ENCODE results near the gene ANKMY1.

ANKMY1 gene

GRCh38 chr2:240462073-240462706 is 95.6 kb downstream of the ANKMY1 start:
- H2AFZ ChIP-seq = no peak overlapping the region
- no peak overlapping the region for H3K27ac ChIP-seq
- no peak for TF ChIP-seq CTCF (IDR thresholded peaks at IDR 0.05)
- H3K36me3 ChIP-seq (ENCODE audit: control insufficient read depth, insufficient read depth, low read length) = no peaks in the 10 kb centered on the region
- H3K4me1 ChIP-seq = no peaks in the 10 kb centered on the region
- no peaks in the 10 kb centered on the region for H3K79me2 ChIP-seq
- no peak overlapping the region for H3K4me3 ChIP-seq (ENCODE audit: low read depth, low read length)
- H3K27me3 ChIP-seq (ENCODE audit: control insufficient read depth, insufficient read depth, low read length) = no peaks in the 10 kb centered on the region
- no peak overlapping the region for H3K9ac ChIP-seq
- no peaks in the 10 kb centered on the region for H3K9me3 ChIP-seq (ENCODE audit: control insufficient read depth, low read length)
- H3K4me2 ChIP-seq (ENCODE audit: low read length) = no peak overlapping the region

- H3K4me1 ChIP-seq = no peaks in the 10 kb centered on the region
- no peak overlapping the region for H3K4me3 ChIP-seq (ENCODE audit: low read depth, low read length)
- H2AFZ ChIP-seq = no peak overlapping the region
- H3K36me3 ChIP-seq (ENCODE audit: control insufficient read depth, insufficient read depth, low read length) = no peaks in the 10 kb centered on the region
- no peak for TF ChIP-seq CTCF (IDR thresholded peaks at IDR 0.05)
- no peaks in the 10 kb centered on the region for H3K79me2 ChIP-seq
- H3K27me3 ChIP-seq (ENCODE audit: control insufficient read depth, insufficient read depth, low read length) = no peaks in the 10 kb centered on the region
- H3K9ac ChIP-seq = no peak overlapping the region
- no peak overlapping the region for H3K4me2 ChIP-seq (ENCODE audit: low read length)
- H3K9me3 ChIP-seq (ENCODE audit: control insufficient read depth, low read length) = no peaks in the 10 kb centered on the region
- no peak overlapping the region for H3K27ac ChIP-seq
These were observed 96.2 kb downstream of the ANKMY1 start for GRCh38 chr2:240461471-240462072.

GRCh38 chr2:240460781-240461431 is 96.9 kb downstream of the ANKMY1 start:
- no peaks in the 10 kb centered on the region for H3K4me1 ChIP-seq
- no peak overlapping the region for H2AFZ ChIP-seq
- no peak overlapping the region for H3K9ac ChIP-seq
- H3K27me3 ChIP-seq (ENCODE audit: control insufficient read depth, insufficient read depth, low read length) = no peaks in the 10 kb centered on the region
- TF ChIP-seq CTCF (IDR thresholded peaks at IDR 0.05) = no peak
- no peak overlapping the region for H3K4me2 ChIP-seq (ENCODE audit: low read length)
- H3K36me3 ChIP-seq (ENCODE audit: control insufficient read depth, insufficient read depth, low read length) = no peaks in the 10 kb centered on the region
- H3K79me2 ChIP-seq = no peaks in the 10 kb centered on the region
- no peak overlapping the region for H3K27ac ChIP-seq
- H3K4me3 ChIP-seq (ENCODE audit: low read depth, low read length) = no peak overlapping the region
- H3K9me3 ChIP-seq (ENCODE audit: control insufficient read depth, low read length) = no peaks in the 10 kb centered on the region

- Histone ChIP-seq H3K36me3 (ENCODE audit: control insufficient read depth, insufficient read depth, low read length) (no peaks in the 10 kb centered on the region), H3K9me3 (ENCODE audit: control insufficient read depth, low read length) (no peaks in the 10 kb centered on the region), H2AFZ (no peak overlapping the region), H3K79me2 (no peaks in the 10 kb centered on the region), H3K27me3 (ENCODE audit: control insufficient read depth, insufficient read depth, low read length) (no peaks in the 10 kb centered on the region), H3K4me1 (no peaks in the 10 kb centered on the region), H3K4me2 (ENCODE audit: low read length) (no peak overlapping the region), H3K27ac (no peak overlapping the region), H3K4me3 (ENCODE audit: low read depth, low read length) (no peak overlapping the region), H3K9ac (no peak overlapping the region)
- TF ChIP-seq CTCF (IDR thresholded peaks at IDR 0.05) = no peak
These were observed 97.5 kb downstream of the ANKMY1 start for GRCh38 chr2:240460253-240460711.

Data from parathyroid adenoma (tissue), 2 donors.